PC-3 (cell line): Measurements from ENCODE around the gene SCUBE1.

Source experiments
- CTCF ChIP-seq: fragments of 300-600 bp; sonication (generic); conservative IDR thresholded peaks from 2 replicates; pipeline ENCODE4 v1.5.1; 2017; ENCODE audit warnings: antibody characterized with exemption, low read depth, mild to moderate bottlenecking, low read length
- EZH2 ChIP-seq: fragments of 300-600 bp; sonication (generic); IDR thresholded peaks from one replicate; pipeline ENCODE4 v1.6.1; 2017; ENCODE audit warnings: antibody characterized with exemption, mild to moderate bottlenecking, low read length; ENCODE audit not compliant: unreplicated experiment
- EZH2phosphoT487 ChIP-seq: fragments of 300-600 bp; sonication (generic); IDR thresholded peaks from 2 replicates; pipeline ENCODE4 v1.6.1; 2018; ENCODE audit warnings: mild to moderate bottlenecking, antibody characterized with exemption, low read length, borderline replicate concordance

DNA sequence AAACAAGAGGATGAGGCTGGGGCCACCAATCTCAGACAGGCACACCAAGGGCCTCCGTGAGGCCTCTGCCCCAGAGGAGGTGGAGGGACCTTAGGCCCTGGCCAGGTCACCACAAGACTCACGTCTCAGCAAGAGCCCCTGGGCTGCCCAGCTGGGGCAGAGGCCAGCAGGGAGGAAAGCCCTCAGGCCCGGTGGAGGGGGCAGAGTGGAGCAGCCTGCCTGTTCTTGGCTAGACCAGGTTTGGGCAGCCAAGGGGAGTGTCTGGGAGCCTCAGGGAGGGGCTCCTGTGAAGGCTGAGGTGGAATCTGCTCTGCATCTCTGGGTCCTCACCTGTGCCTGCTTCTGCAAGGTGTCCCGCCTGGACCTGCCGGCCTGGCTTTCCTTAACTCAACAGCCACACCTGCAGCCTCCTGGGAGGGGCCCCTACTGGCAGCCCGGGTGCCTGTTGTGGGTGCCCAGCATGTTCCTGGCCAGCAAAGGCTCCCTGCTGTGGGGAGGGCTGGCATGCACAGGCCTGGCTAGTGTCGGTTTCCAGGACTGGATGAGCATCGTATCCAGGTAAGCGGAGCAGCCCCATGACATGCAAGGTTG is 168.1 kb downstream of the SCUBE1 start:
- TF ChIP-seq CTCF (no peak), EZH2phosphoT487 (no peak), EZH2 (no peak)
